KMS-11 (cell line): ENCODE results near the gene POT1.

ENCODE experiments used
- H2AFZ ChIP-seq: fragments of 200-600 bp; sonication (generic); 2 replicates; pipeline ENCODE4 v1.6.1; 2016; ENCODE audit warnings: antibody characterized with exemption, mixed run types, low read depth
- H3K27ac ChIP-seq: fragments of 200-600 bp; sonication (generic); 2 replicates; pipeline ENCODE4 v1.6.1; 2016; ENCODE audit warnings: mild to moderate bottlenecking, mixed run types
- H3K27me3 ChIP-seq: fragments of 200-600 bp; sonication (generic); 2 replicates; pipeline ENCODE4 v1.6.1; 2017; ENCODE audit warnings: mild to moderate bottlenecking, low read depth, mixed run types, moderate library complexity; ENCODE audit not compliant: insufficient read depth
- H3K36me3 ChIP-seq: fragments of 200-600 bp; sonication (generic); 2 replicates; pipeline ENCODE4 v1.6.1; 2017; ENCODE audit warnings: mild to moderate bottlenecking, mixed run types; ENCODE audit not compliant: insufficient read depth
- H3K4me1 ChIP-seq: fragments of 200-600 bp; sonication (generic); 2 replicates; pipeline ENCODE4 v1.6.1; 2016; ENCODE audit warnings: mild to moderate bottlenecking, low read depth, mixed run types; ENCODE audit not compliant: poor library complexity, severe bottlenecking
- H3K4me2 ChIP-seq: fragments of 200-600 bp; sonication (generic); 2 replicates; pipeline ENCODE4 v1.7.0; 2016; ENCODE audit warnings: mild to moderate bottlenecking, mixed run types
- H3K4me3 ChIP-seq: fragments of 200-600 bp; sonication (generic); IDR thresholded peaks from 2 replicates; pipeline ENCODE4 v1.6.1; 2017; ENCODE audit warnings: low read depth, low read length, mixed read lengths; ENCODE audit not compliant: insufficient read depth
- H3K79me2 ChIP-seq: fragments of 200-600 bp; sonication (generic); 2 replicates; pipeline ENCODE4 v1.6.1; 2016; ENCODE audit warnings: low read depth, mixed run types; ENCODE audit not compliant: insufficient read depth
- H3K9ac ChIP-seq: fragments of 200-600 bp; sonication (generic); 2 replicates; pipeline ENCODE4 v1.6.1; 2016; ENCODE audit warnings: mild to moderate bottlenecking, mixed run types
- H4K20me1 ChIP-seq: fragments of 200-600 bp; sonication (generic); 2 replicates; pipeline ENCODE4 v1.6.1; 2016; ENCODE audit warnings: mild to moderate bottlenecking, mixed run types; ENCODE audit not compliant: insufficient read depth
- CTCF ChIP-seq: fragments of 200-600 bp; sonication (generic); conservative IDR thresholded peaks from 2 replicates; pipeline ENCODE4 v1.6.1; 2017; ENCODE audit warnings: low read depth, mild to moderate bottlenecking, antibody characterized with exemption, low read length, moderate library complexity, mixed read lengths

Gene POT1

GRCh38 chr7:124836173-124836572 is 93.5 kb downstream of the POT1 start:
- Histone ChIP-seq H3K4me1 (no peaks in the 10 kb centered on the region), H3K27me3 (no peaks in the 10 kb centered on the region), H4K20me1 (no peaks in the 10 kb centered on the region), H2AFZ (no peak overlapping the region), H3K4me3 (no peak overlapping the region), H3K9ac (no peak overlapping the region), H3K36me3 (no peaks in the 10 kb centered on the region), H3K79me2 (no peaks in the 10 kb centered on the region), H3K4me2 (no peak overlapping the region), H3K27ac (no peak overlapping the region)
- no peak for TF ChIP-seq CTCF

- no peak overlapping the region for H3K9ac ChIP-seq
- no peak overlapping the region for H3K4me3 ChIP-seq
- H3K27ac ChIP-seq = no peak overlapping the region
- H4K20me1 ChIP-seq = no peaks in the 10 kb centered on the region
- no peaks in the 10 kb centered on the region for H3K79me2 ChIP-seq
- H3K36me3 ChIP-seq = no peaks in the 10 kb centered on the region
- no peak overlapping the region for H3K4me2 ChIP-seq
- H2AFZ ChIP-seq = no peak overlapping the region
- H3K27me3 ChIP-seq = no peaks in the 10 kb centered on the region
- no peaks in the 10 kb centered on the region for H3K4me1 ChIP-seq
- TF ChIP-seq CTCF = no peak
These were observed 110.8 kb downstream of the POT1 start for GRCh38 chr7:124818807-124819206.

- H3K4me1 ChIP-seq = no peaks in the 10 kb centered on the region
- no peaks in the 10 kb centered on the region for H3K36me3 ChIP-seq
- no peaks in the 10 kb centered on the region for H3K27me3 ChIP-seq
- H3K4me2 ChIP-seq = no peak overlapping the region
- TF ChIP-seq CTCF = no peak
- H3K27ac ChIP-seq = no peak overlapping the region
- H4K20me1 ChIP-seq = no peaks in the 10 kb centered on the region
- H3K9ac ChIP-seq = no peak overlapping the region
- H3K79me2 ChIP-seq = no peaks in the 10 kb centered on the region
- H2AFZ ChIP-seq = no peak overlapping the region
- no peak overlapping the region for H3K4me3 ChIP-seq
These were observed 115.4 kb downstream of the POT1 start for GRCh38 chr7:124813994-124814798.

- H3K4me1 ChIP-seq = no peaks in the 10 kb centered on the region
- TF ChIP-seq CTCF = no peak
- no peak overlapping the region for H3K4me2 ChIP-seq
- H3K9ac ChIP-seq = no peak overlapping the region
- no peak overlapping the region for H3K27ac ChIP-seq
- H3K36me3 ChIP-seq = no peaks in the 10 kb centered on the region
- no peaks in the 10 kb centered on the region for H4K20me1 ChIP-seq
- no peaks in the 10 kb centered on the region for H3K27me3 ChIP-seq
- no peak overlapping the region for H2AFZ ChIP-seq
- no peak overlapping the region for H3K4me3 ChIP-seq
- no peaks in the 10 kb centered on the region for H3K79me2 ChIP-seq
These were observed 116.9 kb downstream of the POT1 start for GRCh38 chr7:124812764-124813163.
